Glutamatergic neuron (in vitro differentiated cells): Measurements from ENCODE around the gene PTPRN2. TPM values are rescaled to one million over a fixed set of nuclear protein-coding genes. Genes with fewer than 3 reads are reported as not detected.

ENCODE experiments used
- DNase-seq: peaks from one replicate; pipeline ENCODE4 v3.0.0; 2022
- H3K27ac Mint-ChIP-seq: one replicate; pipeline ENCODE4 v1.8.0; 2020; ENCODE audit warnings: mild to moderate bottlenecking, mixed read lengths, inconsistent platforms; ENCODE audit not compliant: unreplicated experiment
- H3K27me3 Mint-ChIP-seq: one replicate; pipeline ENCODE4 v1.8.0; 2020; ENCODE audit warnings: mild to moderate bottlenecking, moderate library complexity, mixed read lengths, inconsistent platforms; ENCODE audit not compliant: unreplicated experiment
- H3K36me3 Mint-ChIP-seq: one replicate; pipeline ENCODE4 v1.8.0; 2020; ENCODE audit warnings: mild to moderate bottlenecking, mixed read lengths, inconsistent platforms; ENCODE audit not compliant: unreplicated experiment
- H3K4me1 Mint-ChIP-seq: one replicate; pipeline ENCODE4 v1.8.0; 2020; ENCODE audit warnings: mild to moderate bottlenecking, low read depth, mixed read lengths, inconsistent platforms; ENCODE audit not compliant: unreplicated experiment
- H3K4me3 Mint-ChIP-seq: one replicate; pipeline ENCODE4 v1.8.0; 2020; ENCODE audit warnings: mild to moderate bottlenecking, mixed read lengths, inconsistent platforms; ENCODE audit not compliant: unreplicated experiment
- H3K9me3 Mint-ChIP-seq: one replicate; pipeline ENCODE4 v1.8.0; 2020; ENCODE audit warnings: mild to moderate bottlenecking, moderate library complexity, mixed read lengths, inconsistent platforms; ENCODE audit not compliant: unreplicated experiment
- total RNA-seq: library from RNA; stranded (reverse); fragmentation: NEBNext Ultra II Directional; extraction: Animal tissue kit (Norgen Biotek cat#: 25700); gene quantifications from one replicate; pipeline ENCODE4 v1.2.1, GENCODE V29; 2021; ENCODE audit not compliant: unreplicated experiment
- TF ChIP-seq, protein P1 (sequence below): fragments of 200-600 bp; sonication (generic); IDR thresholded peaks from one replicate; pipeline ENCODE4 v1.5.0; 2021; ENCODE audit not compliant: partially characterized antibody, unreplicated experiment

The PTPRN2 gene
- total RNA-seq, 1 donor from 2014 or later = 49.0 TPM

DNA sequence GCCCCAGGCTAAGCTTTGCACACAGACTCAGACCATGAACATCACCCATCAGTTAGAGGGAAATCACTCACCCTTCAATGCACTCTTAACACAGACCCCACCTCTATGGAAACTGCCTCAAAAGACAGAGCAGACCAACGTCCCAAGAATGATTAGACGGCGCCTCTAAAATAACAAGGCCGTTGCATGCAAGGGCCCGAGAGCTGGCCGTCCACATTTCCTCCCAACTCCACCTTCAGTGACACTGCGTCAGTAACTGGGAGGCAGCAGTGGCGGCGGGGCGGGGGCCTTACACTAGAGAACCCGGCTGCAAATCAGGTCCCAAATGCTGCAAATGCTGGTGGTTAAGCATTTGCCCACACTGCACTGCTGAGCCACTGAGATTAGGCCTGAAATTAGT lies 115.0 kb downstream of the PTPRN2 start:
- TF ChIP-seq, protein P1, sequence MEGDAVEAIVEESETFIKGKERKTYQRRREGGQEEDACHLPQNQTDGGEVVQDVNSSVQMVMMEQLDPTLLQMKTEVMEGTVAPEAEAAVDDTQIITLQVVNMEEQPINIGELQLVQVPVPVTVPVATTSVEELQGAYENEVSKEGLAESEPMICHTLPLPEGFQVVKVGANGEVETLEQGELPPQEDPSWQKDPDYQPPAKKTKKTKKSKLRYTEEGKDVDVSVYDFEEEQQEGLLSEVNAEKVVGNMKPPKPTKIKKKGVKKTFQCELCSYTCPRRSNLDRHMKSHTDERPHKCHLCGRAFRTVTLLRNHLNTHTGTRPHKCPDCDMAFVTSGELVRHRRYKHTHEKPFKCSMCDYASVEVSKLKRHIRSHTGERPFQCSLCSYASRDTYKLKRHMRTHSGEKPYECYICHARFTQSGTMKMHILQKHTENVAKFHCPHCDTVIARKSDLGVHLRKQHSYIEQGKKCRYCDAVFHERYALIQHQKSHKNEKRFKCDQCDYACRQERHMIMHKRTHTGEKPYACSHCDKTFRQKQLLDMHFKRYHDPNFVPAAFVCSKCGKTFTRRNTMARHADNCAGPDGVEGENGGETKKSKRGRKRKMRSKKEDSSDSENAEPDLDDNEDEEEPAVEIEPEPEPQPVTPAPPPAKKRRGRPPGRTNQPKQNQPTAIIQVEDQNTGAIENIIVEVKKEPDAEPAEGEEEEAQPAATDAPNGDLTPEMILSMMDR = no peak
- DNase-seq = no peak
- H3K27ac Mint-ChIP-seq = peak overlapping the region; percentile 77
- no peaks in the 10 kb centered on the region for H3K36me3 Mint-ChIP-seq
- H3K9me3 Mint-ChIP-seq = peaks cover 7% of the 10 kb centered on the region
- peaks cover 10% of the 10 kb centered on the region for H3K27me3 Mint-ChIP-seq
- H3K4me3 Mint-ChIP-seq = peak overlapping the region; percentile 24
- peaks cover 37% of the 10 kb centered on the region for H3K4me1 Mint-ChIP-seq

DNA sequence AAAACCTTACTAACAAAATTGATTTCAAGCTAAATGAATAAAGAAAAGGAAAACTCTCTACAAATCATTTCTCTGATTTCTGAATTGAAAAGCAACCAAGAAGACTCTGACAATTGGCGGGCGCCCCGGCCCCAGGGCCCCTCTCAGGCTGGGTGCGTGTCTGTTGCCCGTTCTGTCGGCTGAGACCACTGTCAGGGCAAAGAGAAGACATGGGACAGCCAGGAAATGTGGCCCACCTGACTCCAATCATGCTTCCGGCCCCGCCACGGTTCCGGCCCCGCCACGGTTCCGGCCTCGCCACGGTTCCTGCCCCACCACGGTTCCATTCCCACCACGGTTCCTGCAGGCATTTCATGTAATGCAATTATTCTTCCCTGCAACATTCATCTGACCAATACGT lies 115.9 kb downstream of the PTPRN2 start:
- no peak overlapping the region for H3K4me3 Mint-ChIP-seq
- peaks cover 7% of the 10 kb centered on the region for H3K9me3 Mint-ChIP-seq
- no peak overlapping the region for H3K27ac Mint-ChIP-seq
- TF ChIP-seq, protein P1 = no peak
- peaks cover 32% of the 10 kb centered on the region for H3K4me1 Mint-ChIP-seq
- DNase-seq = no peak
- H3K27me3 Mint-ChIP-seq = peaks cover 9% of the 10 kb centered on the region
- no peaks in the 10 kb centered on the region for H3K36me3 Mint-ChIP-seq

DNA sequence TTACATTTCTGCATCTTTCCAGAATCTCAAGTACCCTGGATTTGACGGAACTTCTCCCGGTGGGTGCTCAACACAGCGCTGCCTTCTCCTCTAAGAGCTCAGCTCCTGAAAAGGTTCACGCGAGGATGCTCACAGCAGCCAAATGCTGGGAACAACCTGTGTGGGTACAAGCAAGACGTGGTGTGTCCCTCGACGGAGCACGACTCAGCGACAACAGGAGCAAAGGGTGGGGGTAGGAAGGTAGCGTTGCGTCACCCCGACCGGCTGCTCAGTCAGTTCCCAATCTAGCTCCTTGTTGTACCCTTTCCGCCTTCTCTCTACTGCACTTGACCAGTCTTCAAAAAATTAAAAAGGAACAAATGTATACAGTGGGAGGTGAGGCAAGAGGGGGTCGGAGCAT lies 117.3 kb downstream of the PTPRN2 start:
- Mint-ChIP-seq H3K27me3 (peaks cover 7% of the 10 kb centered on the region), H3K36me3 (peaks cover under 1% of the 10 kb centered on the region), H3K4me3 (no peak overlapping the region), H3K27ac (no peak overlapping the region), H3K4me1 (peaks cover 29% of the 10 kb centered on the region), H3K9me3 (peaks cover 12% of the 10 kb centered on the region)
- TF ChIP-seq, protein P1 = no peak
- no peak for DNase-seq

DNA sequence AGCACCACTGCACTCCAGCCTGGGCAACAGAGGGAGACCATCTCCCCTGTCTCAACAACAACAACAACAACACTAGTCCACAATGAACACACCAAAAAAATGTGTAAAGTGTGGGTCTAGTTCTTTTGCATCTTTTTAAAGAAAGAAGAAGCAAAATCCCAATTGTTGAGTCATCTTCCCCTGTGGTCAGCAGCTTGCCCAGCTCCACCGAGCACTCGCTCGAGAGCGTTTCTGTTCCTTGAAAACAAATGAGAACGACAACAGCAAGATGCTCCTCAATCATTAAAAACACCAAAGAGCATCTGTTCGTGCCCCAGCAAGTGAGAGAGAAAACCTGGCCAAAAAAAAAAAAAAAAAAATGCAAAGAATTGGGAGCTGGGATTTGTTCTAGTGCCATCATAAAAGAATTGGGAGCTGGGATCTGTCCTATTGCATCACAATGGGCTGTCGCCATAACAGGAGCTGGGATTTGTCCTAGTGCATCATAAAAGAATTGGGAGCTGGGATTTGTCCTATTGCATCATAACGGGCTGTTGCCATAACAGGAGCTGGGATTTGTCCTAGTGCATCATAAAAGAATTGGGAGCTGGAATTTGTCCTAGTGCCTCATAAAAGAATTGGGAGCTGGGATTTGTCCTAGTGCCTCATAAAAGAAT lies 118.1 kb downstream of the PTPRN2 start:
- H3K36me3 Mint-ChIP-seq = peaks cover 5% of the 10 kb centered on the region
- peaks cover 29% of the 10 kb centered on the region for H3K4me1 Mint-ChIP-seq
- TF ChIP-seq, protein P1 = no peak
- no peak for DNase-seq
- H3K4me3 Mint-ChIP-seq = no peak overlapping the region
- H3K27me3 Mint-ChIP-seq = peaks cover 7% of the 10 kb centered on the region
- peaks cover 12% of the 10 kb centered on the region for H3K9me3 Mint-ChIP-seq
- no peak overlapping the region for H3K27ac Mint-ChIP-seq

DNA sequence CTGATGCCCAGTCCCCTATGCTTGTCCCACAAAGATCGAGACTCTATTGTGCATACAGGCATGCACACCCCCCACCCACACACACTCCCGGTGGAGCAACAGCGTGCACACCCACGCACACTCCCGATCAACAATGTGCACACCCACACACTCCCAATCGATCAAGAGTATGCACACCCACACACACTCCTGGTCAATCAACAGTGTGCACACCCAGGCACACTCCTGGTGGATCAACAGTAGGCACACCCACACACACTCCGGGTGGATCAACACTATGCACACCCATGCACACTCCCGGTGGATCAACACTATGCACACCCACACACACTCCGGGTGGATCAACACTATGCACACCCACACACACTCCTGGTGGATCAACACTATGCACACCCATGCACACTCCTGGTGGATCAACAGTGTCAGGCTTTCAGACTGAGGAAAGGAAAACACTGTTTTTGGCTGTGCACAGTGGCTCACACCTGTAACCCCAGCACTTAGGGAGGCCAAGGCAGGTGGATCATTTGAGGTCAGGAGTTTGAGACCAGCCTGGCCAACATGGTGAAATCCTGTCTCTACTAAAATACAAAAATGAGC lies 118.8 kb downstream of the PTPRN2 start:
- H3K27me3 Mint-ChIP-seq = peaks cover 7% of the 10 kb centered on the region
- H3K4me3 Mint-ChIP-seq = no peak overlapping the region
- peaks cover 10% of the 10 kb centered on the region for H3K9me3 Mint-ChIP-seq
- H3K4me1 Mint-ChIP-seq = peaks cover 29% of the 10 kb centered on the region
- DNase-seq = no peak
- H3K36me3 Mint-ChIP-seq = peaks cover 7% of the 10 kb centered on the region
- H3K27ac Mint-ChIP-seq = peak overlapping the region; percentile 11
- TF ChIP-seq, protein P1 = no peak
